GM21360 (cell line): ENCODE results near the gene PIK3R1.
"Not testable (repeated sequence)": the region's sequence is repeated elsewhere in the genome, so short reads cannot be mapped to it uniquely, and the experiment has no call there.

Source experiments
- ATAC-seq: cut with Tn5 transposase; IDR thresholded peaks from one replicate; pipeline ENCODE4 v1.9.1; 2021; ENCODE audit warnings: mild to moderate bottlenecking, moderate library complexity; ENCODE audit not compliant: unreplicated experiment

PIK3R1 gene

DNA sequence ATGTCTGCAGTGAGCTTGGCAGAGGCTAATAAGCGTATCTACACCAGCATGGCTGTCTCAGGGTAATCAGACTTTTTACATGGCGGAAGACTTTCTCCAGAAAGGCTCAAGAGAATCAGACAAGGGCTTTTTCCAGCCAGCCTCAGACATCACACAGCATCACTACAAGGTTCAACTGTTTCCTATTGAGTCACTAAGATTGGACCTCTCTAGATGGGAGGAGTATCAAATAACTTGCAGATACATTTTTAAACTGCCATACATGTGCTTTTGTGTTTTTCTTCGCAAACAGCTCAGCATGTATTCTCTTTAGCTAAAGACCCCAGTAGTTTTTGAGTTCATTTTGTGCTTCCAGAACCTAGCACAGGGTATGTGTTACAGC, 22.9 kb upstream of the PIK3R1 start:
- ATAC-seq: no peak

DNA sequence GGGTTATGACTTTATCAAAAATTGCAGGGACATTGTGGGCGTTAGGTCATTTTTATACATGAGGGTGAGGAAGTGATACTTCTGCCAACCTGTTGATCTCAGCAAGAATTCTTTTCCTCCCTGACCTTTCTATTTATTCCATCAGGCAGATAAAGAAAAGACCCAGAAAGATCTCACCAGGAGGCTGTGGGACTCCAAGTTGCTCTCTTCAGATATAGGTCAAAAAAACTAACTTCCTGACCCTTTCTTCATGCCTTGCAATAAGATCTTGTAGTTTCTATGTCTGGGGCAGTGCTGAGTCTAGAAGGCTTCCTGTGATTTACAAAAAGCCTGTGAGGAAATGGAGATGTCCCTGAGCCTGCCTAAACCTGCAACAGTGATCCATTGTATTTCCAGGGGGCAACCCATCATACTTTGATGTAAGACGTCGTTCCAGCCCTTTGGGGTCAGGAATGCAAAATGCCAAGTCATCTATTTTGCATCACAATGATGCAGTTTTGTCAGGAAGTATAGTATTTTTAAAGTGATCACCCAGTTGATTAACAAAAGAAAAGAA, 22.0 kb upstream of the PIK3R1 start:
- ATAC-seq: no peak

DNA sequence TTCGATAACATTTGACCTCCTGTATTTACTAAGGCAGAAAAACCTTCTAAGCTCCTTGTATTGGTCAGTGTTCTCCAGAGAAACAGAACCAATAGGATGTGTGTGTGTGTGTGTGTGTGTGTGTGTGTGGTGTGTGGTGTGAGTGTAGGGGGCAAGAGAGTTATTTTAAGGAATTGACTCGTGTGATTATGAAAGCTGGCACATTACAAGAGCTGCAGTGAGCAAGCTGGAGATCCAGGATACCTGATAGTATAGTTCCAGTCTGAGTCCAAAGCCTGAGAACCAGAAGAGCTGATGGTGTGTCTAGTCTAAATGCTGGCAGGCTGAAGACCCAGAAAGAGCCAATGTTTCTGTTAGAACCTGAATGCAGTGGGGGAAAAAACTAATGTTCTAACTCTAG, 21.2 kb upstream of the PIK3R1 start:
- no peak for ATAC-seq

DNA sequence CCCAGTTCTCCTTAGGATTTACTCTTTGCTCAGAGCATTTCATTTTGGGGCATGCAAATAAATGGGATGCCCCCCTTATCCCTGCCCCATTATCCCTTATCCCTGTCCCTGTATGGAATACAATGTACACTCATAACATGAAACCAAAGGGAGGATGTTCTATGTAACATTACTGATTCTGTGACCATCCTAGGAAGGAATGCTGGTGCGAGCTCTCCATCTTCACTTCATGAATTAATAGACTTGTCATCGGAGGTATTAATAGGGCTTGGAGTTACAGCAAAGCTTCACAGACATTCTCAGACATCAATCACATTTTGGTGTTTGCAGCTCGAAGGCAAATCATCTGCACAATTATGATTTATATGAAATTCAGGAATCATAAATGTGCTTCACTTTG, 20.4 kb upstream of the PIK3R1 start:
- no peak for ATAC-seq

DNA sequence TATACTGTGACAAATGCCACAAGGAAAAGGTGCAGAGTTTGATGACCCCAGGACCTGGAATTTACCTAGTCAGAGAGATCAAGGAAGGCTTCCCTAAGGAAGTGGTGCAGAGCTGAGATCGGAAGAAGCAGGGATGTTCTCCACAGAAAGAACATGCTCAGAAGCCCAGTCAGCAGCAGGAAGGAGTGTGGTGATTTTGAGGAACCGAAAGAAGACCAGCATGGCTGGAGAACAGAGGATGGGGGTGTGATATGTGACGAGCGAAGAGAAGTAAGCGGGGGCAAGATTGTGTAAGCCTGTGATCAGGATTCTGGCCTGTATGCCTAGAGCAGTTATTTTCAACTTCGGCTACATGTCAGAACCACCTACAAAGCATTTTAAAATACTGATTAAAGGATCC, 18.7 kb upstream of the PIK3R1 start:
- ATAC-seq: peak; percentile 99

DNA sequence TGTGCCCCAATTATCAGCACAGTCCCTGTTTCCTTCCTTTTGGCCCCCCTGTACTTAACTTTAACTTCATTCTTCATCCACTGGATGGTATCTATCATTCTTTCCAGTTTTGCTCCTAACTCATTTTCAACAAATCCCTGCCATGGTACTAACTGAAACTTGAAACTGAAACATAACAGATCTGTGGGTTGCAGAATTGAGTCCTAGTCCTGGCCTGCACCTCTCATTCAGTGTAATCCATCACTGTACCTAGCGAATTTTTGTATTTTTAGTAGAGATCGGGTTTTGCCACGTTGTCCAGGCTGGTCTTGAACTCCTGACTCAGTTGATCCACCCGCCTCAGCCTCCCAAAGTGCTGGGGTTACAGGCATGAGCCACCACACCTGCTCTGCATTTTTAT, 15.3 kb upstream of the PIK3R1 start:
- no peak for ATAC-seq

DNA sequence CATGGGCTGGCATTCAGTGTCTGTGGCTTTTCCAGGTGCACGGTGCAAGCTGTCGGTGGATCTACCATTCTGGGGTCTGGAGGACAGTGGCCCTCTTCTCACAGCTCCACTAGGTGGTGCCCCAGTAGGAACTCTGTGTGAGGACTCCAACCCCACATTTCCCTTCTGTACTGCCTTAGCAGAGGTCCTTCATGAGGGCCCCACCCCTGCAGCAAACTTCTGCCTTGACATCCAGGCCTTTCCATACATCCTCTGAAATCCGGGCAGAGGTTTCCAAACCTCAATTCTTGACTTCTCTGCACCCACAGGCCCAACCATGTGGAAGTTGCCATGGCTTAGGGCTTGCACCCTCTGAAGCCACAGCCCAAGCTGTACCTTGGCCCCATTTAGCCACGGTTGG, 4.9 kb upstream of the PIK3R1 start:
- ATAC-seq: not testable (repeated sequence)

DNA sequence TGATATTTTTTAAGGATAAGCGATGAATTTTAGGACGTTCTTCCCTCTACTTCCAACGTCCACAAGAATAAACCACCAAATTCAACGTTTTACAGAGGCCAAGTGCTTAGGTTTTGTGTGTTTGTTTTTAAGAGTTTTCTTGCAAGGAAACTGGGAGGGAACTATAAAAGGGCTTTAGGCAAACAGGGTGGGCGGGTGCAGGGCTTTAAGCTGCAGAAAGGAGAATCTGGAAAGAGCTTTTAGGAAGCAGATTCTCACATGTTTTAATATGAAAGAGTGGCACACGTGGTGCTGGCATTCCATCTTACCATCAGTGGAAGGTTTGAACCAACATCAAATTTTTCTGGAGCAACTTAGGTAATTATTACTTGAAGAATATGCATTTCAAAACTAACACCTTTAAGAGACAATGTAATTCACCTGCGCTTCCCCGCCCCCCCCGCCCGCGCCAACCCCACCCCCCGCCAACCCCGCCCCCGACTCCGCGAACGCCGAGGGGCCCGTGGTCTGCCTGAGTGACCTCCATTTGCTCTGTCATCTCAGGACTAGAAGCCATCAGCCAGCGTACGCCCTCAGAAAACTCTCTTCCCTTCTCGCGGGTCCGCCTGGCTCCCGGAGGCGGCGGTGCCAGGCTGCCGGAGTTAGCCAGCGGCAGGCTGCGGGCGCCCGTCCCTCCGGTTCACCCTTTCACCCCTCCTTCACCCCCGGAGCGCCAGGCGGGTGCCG, 911 bp upstream of the PIK3R1 start:
- ATAC-seq: peak; percentile 12

DNA sequence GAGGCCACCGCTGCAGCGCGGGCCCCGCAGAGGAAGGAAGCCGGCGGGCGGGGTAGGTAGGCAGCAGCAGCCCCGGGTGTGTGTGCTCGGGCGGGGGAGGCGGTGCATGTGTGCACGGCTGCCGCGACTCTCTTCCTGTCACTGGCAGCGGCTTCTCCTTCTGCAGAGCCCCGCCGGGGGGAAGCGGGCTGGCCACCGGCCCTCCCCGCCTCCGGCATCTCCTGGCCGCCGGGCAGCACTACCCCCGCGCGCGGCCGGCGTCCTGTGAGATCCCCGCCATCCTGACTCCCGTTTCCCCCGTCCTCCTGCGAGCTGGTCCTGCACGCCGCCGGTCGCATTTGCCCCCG, 315 bp downstream of the PIK3R1 start:
- ATAC-seq: peak; percentile 40

DNA sequence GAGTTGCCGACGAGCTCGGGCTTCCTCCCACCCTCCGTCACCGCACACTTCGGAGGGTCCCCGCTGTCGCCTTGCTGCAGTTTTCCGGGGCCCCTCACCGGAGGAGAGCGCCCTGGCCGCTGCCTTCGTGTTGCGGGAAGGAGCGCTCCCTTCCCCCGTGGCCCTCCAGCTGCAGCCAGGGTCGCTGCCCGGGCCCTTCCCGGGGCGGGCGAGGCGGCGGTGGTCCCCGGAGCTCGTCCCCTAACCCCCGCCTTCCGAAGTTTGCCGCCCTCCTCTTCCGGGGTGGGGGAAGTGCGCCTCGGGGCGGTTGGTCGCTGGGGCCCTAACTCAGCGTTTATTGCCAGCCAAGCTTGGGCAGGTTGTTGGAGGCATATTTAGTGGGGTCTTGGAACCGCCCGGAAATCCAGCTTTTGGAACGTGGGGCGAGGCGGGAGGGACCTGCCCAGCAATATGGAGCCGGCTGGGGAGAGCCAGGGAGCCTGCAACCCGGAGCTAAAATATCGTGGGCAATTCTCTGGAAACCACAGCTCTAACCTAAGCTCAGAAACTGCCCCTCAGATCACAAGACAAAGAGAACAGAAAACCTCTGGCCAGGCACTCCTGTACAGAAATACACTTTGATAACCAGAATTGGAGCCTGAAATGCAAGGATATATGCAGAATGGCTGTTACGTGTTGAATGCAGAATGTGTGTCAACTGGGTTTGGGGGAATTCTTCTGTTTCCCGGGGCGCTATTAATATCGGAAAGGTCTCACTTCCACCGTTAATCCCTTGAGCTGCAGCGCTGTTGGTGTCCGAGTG, 890 bp downstream of the PIK3R1 start:
- ATAC-seq: peak; percentile 16

DNA sequence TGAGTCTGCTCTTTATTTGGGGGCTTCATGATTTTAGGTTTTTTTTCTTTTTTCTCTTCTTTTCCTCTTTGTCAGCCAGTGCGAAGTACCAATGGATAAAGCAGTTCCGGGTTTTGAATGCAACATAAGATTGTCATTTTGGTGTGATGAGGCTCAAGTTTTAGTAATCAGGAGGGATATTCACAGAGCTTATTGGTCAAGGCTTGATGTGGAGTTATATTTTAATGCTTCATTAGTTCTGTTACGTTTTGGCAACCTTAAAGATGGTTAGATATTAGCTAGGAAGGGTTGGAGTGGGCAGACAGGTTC, 1.4 kb downstream of the PIK3R1 start:
- no peak for ATAC-seq

DNA sequence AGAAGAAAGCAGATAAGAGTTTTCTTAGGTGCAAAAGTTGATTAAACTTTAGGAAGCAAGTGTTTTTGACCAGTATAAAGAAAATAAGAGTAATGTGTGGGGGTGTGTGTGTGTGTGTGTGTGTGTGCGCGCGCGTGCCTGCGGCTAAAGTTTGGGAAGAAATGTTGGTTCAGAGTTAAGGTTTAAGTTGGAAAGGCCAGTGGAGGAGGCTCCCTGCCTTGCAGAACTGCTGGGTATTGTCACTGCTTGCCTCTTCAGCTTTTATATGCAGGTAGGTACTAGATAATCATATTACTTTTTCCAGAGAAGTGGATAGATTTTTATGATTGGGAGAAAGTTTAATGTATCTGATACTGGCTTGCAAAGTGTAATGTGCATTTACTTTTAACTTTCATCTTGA, 2.0 kb downstream of the PIK3R1 start:
- ATAC-seq: no peak

DNA sequence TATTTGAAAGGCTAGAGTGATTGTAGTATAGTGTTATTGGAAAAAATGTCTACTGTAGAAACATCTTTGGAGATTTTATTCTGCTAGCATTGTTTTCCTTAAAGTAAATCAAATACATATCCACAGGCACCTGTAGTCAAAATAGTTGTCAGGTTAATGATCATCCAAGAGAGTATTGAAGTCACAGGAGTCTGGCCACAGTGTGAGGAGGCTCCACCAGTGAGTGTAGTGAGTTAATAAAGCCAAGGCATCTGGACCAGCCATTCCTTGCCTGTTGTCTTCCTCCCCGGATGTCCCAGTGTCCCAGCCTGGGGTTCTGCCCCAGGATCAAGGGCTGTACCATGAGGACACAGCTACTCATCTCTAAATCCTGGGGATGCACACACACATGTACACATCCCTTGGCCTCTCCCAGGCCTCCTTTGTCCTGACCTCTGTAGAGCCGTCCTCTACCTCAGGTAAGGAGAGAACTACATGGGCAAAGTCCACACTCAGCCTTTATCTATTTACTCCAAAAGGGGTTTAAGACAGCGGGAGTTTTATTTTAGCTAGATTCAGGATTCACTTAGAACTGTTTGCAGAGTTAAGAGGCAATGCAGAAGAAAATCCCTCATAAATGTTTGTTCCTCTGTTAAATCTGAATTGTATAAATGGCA, 3.7 kb downstream of the PIK3R1 start:
- no peak for ATAC-seq

DNA sequence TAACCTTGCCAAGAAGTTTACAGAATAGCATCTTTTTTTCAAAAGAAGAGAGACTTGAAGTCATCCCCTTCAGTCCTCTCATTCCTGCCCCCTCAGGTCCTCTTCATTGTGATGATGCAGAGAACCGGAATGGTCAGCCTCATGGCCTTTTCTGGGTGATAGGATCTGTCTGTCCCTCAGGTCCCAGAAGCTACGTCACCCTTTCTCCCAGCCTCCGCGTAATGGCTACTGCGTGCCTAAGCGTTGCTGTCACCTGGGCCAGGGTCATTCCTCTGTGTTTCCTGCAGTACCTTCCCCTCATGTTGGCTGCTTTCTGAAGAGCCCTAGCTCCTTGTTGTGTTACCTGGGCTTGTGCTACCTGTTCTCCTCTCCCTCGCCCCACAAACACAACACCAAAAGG, 4.7 kb downstream of the PIK3R1 start:
- no peak for ATAC-seq

DNA sequence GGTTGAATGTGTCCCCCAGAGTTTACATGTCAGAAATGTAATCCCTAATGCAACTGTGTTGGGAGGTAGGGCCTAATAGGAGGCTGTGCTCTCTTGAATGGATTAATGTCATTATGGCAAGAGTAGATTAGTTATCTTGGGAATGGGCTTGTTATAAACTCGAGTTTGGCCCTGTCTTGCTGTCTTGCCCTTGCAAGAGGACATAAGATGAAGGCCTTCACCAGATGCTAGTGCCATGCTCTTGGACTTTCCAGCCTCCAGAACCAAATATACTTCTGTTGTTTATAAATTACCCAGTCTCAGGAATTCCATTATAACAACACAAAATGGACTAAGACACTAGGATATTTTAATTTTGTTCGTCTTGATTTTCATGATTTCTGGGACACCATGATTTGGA, 5.4 kb downstream of the PIK3R1 start:
- ATAC-seq: no peak

DNA sequence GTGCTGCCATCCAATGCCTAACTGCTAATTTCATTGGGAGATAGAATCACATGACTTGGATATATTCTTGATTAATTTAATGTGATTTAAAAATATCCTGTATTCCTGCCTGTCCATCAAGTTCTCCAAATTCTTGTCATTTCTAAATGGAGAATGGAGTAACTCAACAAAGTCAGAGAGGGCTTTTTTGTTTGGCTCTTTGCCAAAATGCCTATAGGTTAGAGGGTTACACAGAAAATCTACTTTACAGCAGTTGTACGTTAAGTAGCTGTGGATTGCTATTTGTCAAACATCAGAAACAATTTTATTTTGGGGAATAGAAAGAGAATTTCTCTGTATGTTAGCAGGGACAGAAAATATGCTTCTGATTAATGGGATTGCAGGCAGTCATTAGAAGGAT, 5.9 kb downstream of the PIK3R1 start:
- no peak for ATAC-seq

DNA sequence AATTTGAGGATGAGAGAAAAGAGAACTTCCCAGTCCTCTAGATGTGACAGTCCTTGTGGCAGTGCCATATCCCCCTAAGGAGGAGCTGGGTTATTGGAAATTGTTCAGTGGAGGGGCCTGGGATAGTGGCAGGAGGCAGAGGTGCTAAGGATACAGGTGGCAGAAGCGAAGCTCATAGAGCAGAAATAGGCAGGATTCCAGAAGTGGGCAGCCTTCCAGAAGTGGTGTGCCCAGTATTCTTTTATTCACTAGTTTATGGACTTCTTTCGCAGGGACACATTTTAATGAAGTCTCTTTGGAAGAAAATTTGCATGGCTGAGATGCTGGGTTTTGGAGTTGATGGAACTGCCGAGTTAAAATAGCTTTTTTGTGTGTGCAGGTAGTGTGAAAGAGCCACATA, 6.8 kb downstream of the PIK3R1 start:
- no peak for ATAC-seq

DNA sequence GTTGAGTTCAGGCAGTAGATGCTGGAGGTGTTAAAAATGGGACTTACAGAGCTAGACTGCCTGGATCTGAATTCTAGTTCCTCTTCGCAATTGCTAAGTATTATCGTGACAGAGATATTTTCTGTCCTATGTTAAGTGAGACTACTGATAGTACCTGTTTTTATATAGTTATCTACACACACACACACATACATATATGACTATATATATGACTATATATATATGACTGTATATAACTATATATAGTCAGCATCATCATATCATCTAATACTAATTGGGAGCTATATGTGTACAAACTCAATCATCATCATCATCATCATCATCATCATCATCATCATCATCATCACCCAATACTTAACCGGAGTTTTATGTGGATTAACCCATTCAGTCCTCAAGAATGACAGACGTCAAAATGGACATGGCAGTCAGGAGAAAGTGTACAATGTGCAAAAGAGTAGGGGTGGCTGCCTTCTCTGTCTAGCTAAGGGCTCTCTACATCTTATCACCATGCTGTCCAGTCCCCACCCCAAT, 7.3 kb downstream of the PIK3R1 start:
- ATAC-seq: no peak

DNA sequence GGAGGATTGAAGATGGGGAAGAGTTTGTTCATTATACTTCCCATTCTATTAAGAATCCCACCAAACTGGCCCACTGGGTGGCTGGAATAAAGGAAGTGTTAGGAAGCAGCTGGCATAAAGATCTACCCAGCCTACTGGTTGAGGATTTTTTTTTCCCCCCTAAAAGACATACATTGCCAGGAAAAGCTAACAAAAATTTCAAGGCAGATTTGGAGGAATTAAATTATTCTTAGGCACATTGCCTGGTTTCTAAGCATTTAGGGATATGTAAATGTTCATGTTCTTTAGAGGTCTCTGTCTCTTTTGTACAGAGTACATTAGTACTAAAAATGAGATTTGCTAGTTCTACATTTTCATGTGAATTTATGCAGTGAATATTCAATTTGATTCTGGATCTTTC, 8.3 kb downstream of the PIK3R1 start:
- no peak for ATAC-seq

DNA sequence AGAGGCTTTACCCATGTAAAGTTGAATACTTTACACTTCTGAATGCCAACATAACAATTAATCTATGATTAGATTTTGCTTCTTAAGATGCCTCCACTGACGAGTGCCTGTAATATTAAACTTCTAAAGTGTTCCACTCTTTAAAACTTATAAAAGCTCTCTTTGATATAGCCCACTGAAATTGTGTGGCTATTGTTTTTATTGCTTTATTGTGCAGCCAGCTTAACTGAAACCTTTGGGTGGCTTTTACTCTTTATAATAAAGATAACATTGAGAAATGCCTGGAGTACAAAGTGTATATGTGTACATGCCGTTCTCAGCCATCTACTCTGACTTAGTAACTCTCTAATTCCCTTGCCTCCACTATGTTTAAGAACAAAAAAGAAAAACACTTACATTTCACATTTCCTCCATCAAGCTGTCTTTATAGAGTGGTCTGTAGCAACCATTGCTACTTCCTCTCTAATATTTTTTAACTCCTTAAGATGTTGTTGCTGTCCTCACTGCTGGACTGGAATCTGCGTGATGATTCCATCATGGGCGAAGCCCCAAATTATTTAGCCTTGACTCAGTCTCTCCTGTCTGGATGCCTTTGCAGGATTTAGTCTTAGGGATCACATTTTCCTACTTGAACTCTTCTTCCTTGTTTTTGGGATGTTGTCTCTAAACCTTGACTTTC, 9.1 kb downstream of the PIK3R1 start:
- no peak for ATAC-seq

DNA sequence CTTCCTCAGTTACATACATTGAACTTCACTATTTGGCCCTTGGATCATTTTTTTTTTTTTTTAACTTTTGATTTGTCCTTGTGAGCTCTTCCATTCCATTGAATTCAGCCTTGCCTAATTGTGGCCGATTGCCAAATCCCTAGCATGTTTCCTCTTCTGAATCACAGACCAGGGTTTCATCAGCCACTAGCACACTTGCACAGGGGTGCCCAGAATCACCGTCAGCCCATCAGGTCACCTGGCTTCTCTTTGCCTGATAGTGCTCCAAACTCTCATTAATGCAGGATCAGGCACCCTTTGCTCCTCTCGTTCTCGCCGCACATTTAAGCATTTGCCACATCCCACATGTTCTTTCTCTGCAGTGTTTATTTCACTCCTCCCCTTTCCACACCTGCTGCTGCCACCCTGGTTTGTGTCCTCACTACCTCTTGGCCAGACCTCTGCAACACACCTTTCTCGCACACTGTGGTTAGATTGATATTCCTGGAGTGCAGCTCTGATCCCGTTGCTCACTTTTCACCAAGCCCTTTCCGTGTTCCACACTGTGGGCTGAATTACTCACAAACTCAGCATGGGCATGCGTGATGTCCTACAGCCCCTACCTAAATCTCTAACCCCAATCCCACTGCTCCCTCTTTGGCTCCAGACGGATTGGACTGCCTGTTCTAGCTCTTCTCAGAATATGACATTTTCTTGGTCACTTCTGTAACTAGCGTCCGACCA, 9.8 kb downstream of the PIK3R1 start:
- ATAC-seq: no peak
